ENCODE results near the gene MAF. TPM values are rescaled to one million over a fixed set of nuclear protein-coding genes. Genes with fewer than 3 reads are reported as not detected.
A peak's percentile ranks its signal among the peaks of the same experiment; 100 is the strongest.

MAF gene
- total and polyA plus RNA-seq, 2 experiments from 2014 or later: 0.91 to 2.5 TPM

DNA sequence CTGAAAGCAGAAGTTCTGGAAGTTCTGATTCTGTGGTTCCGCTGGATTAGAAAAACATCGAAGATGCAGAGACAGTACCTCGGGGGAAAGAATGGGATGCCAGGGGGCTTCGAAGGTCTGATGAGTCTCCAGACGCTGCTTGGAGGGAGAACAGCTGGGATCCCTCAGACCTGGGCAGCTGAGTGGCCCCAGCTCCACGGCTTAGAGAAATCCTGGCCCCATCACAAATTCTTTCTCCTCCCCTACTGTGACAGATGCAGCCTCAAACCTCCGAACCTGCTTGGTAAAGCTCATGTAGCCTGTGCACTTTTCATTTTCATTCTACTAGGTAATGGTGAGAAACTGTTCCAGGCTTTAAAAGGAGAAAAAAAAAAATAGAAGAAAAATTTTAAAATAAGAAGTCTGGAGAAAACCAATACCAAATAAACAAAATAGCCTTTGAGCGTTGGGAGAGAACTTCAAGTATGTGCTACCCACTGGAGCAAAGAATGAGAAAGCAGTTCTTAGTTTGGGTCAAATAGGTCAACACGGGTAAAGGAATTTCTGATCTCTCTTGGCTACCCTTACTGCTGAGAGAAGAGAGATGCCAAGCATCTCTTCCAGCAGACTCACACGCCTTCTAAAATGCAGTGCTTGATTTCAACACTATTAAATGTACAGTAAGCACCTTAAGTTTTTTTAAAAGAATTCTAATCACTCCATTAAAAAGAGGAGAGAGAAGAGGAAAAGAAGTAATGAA is 19.9 kb downstream of the MAF start:
- peaks cover 30% of the 10 kb centered on the region for H3K4me1 ChIP-seq (ENCODE audit: insufficient read depth)
- Mint-ChIP-seq H3K27me3 (ENCODE audit: insufficient read depth, low read depth, poor library complexity) (peaks cover 8% of the 10 kb centered on the region), H3K36me3 (ENCODE audit: low read depth) (no peaks in the 10 kb centered on the region), H3K4me1 (peaks cover 48% of the 10 kb centered on the region), H3K27ac (no peak overlapping the region), H3K4me3 (no peak overlapping the region; the same call in 2 of the 3 replicates), H3K9me3 (no peaks in the 10 kb centered on the region)
- TF ChIP-seq, protein P1, sequence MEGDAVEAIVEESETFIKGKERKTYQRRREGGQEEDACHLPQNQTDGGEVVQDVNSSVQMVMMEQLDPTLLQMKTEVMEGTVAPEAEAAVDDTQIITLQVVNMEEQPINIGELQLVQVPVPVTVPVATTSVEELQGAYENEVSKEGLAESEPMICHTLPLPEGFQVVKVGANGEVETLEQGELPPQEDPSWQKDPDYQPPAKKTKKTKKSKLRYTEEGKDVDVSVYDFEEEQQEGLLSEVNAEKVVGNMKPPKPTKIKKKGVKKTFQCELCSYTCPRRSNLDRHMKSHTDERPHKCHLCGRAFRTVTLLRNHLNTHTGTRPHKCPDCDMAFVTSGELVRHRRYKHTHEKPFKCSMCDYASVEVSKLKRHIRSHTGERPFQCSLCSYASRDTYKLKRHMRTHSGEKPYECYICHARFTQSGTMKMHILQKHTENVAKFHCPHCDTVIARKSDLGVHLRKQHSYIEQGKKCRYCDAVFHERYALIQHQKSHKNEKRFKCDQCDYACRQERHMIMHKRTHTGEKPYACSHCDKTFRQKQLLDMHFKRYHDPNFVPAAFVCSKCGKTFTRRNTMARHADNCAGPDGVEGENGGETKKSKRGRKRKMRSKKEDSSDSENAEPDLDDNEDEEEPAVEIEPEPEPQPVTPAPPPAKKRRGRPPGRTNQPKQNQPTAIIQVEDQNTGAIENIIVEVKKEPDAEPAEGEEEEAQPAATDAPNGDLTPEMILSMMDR (conservative IDR thresholded peaks at IDR 0.05; ENCODE audit: low read depth in 2 of 2): no peak
- no peak for TF ChIP-seq NANOG (IDR thresholded peaks at IDR 0.05; ENCODE audit: borderline replicate concordance)
- peak; percentile 75 for ATAC-seq
- no peak overlapping the region for H2AFZ ChIP-seq
- no peaks in the 10 kb centered on the region for H3K36me3 ChIP-seq (ENCODE audit: insufficient read depth)
- H3K27ac ChIP-seq (ENCODE audit: low read depth): no peak overlapping the region
- no peaks in the 10 kb centered on the region for H4K20me1 ChIP-seq (replicated peaks; ENCODE audit: insufficient read depth)
- peak; percentile 14 for DNase-seq (ENCODE audit: low spot score)
- H3F3A ChIP-seq (replicated peaks; ENCODE audit: low read depth): no peaks in the 10 kb centered on the region
- no peak overlapping the region for H3K4me3 ChIP-seq
- H3K4me2 ChIP-seq: peak overlapping the region; percentile 22; the same call in 1 of the 2 replicates
- H3K9me2 ChIP-seq (ENCODE audit: insufficient read depth): no peaks in the 10 kb centered on the region
- no peaks in the 10 kb centered on the region for H3K79me2 ChIP-seq (replicated peaks; ENCODE audit: insufficient read depth)
- H3K27me3 ChIP-seq (ENCODE audit: insufficient read depth): no peaks in the 10 kb centered on the region

DNA sequence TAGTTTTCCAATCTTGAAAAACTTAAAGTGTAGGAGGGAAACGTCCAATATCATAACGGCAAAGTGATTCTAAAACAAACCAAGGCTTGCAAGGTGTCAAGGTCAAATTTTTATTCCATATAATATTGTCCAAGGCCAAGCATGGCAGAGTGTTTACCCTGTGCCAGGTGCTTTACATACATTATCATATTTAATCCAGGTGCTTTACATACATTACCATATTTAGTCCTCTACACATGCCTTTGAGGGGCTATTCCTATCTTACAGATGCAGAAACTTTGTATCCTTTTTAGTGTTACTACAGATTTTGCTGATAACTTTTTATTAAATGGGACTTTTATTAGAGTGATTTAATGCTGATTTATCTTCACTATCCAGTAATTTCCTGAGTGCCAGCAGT is 23.9 kb downstream of the MAF start:
- H3K79me2 ChIP-seq (replicated peaks; ENCODE audit: insufficient read depth): no peaks in the 10 kb centered on the region
- ATAC-seq (no peak), DNase-seq (ENCODE audit: low spot score) (no peak)
- H3K27me3 Mint-ChIP-seq (ENCODE audit: insufficient read depth, low read depth, poor library complexity): peaks cover 6% of the 10 kb centered on the region
- no peak overlapping the region for H3K27ac Mint-ChIP-seq
- H3K36me3 Mint-ChIP-seq (ENCODE audit: low read depth): no peaks in the 10 kb centered on the region
- no peaks in the 10 kb centered on the region for H3F3A ChIP-seq (replicated peaks; ENCODE audit: low read depth)
- H3K36me3 ChIP-seq (ENCODE audit: insufficient read depth): no peaks in the 10 kb centered on the region
- no peak overlapping the region for H2AFZ ChIP-seq
- H3K27ac ChIP-seq (ENCODE audit: low read depth): no peak overlapping the region
- no peaks in the 10 kb centered on the region for H3K27me3 ChIP-seq (ENCODE audit: insufficient read depth)
- H3K4me1 Mint-ChIP-seq: peaks cover 43% of the 10 kb centered on the region
- TF ChIP-seq, protein P2, sequence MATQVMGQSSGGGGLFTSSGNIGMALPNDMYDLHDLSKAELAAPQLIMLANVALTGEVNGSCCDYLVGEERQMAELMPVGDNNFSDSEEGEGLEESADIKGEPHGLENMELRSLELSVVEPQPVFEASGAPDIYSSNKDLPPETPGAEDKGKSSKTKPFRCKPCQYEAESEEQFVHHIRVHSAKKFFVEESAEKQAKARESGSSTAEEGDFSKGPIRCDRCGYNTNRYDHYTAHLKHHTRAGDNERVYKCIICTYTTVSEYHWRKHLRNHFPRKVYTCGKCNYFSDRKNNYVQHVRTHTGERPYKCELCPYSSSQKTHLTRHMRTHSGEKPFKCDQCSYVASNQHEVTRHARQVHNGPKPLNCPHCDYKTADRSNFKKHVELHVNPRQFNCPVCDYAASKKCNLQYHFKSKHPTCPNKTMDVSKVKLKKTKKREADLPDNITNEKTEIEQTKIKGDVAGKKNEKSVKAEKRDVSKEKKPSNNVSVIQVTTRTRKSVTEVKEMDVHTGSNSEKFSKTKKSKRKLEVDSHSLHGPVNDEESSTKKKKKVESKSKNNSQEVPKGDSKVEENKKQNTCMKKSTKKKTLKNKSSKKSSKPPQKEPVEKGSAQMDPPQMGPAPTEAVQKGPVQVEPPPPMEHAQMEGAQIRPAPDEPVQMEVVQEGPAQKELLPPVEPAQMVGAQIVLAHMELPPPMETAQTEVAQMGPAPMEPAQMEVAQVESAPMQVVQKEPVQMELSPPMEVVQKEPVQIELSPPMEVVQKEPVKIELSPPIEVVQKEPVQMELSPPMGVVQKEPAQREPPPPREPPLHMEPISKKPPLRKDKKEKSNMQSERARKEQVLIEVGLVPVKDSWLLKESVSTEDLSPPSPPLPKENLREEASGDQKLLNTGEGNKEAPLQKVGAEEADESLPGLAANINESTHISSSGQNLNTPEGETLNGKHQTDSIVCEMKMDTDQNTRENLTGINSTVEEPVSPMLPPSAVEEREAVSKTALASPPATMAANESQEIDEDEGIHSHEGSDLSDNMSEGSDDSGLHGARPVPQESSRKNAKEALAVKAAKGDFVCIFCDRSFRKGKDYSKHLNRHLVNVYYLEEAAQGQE (IDR thresholded peaks at IDR 0.05; ENCODE audit: unreplicated experiment): no peak
- TF ChIP-seq EZH2 (IDR thresholded peaks at IDR 0.05; ENCODE audit: low read depth, unreplicated experiment): no peak
- no peak for TF ChIP-seq NANOG (IDR thresholded peaks at IDR 0.05; ENCODE audit: borderline replicate concordance)
- TF ChIP-seq JUNB (IDR thresholded peaks at IDR 0.05; ENCODE audit: unreplicated experiment): no peak
- TF ChIP-seq, protein P1 (conservative IDR thresholded peaks at IDR 0.05; ENCODE audit: low read depth in 2 of 2): no peak
- TF ChIP-seq, protein P3, sequence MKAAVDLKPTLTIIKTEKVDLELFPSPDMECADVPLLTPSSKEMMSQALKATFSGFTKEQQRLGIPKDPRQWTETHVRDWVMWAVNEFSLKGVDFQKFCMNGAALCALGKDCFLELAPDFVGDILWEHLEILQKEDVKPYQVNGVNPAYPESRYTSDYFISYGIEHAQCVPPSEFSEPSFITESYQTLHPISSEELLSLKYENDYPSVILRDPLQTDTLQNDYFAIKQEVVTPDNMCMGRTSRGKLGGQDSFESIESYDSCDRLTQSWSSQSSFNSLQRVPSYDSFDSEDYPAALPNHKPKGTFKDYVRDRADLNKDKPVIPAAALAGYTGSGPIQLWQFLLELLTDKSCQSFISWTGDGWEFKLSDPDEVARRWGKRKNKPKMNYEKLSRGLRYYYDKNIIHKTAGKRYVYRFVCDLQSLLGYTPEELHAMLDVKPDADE (IDR thresholded peaks at IDR 0.05): no peak
- no peak for TF ChIP-seq CREB1 (CRISPR knock-in tag; IDR thresholded peaks at IDR 0.05; ENCODE audit: low read depth)
- TF ChIP-seq EZH2phosphoT487 (IDR thresholded peaks at IDR 0.05; ENCODE audit: unreplicated experiment): no peak
- no peak for TF ChIP-seq ZNF331 (CRISPR knock-in tag; IDR thresholded peaks at IDR 0.05; ENCODE audit: low read depth)
- no peak for TF ChIP-seq POLR2AphosphoS5 (IDR thresholded peaks at IDR 0.05; ENCODE audit: low read depth)
- no peak for TF ChIP-seq STAT1 (IDR thresholded peaks at IDR 0.05; ENCODE audit: unreplicated experiment)
- H3K9me2 ChIP-seq (ENCODE audit: insufficient read depth): no peaks in the 10 kb centered on the region
- no peak overlapping the region for H3K4me2 ChIP-seq
- no peaks in the 10 kb centered on the region for H3K9me3 Mint-ChIP-seq
- no peak overlapping the region for H3K4me3 ChIP-seq
- peaks cover 39% of the 10 kb centered on the region for H3K4me1 ChIP-seq (ENCODE audit: insufficient read depth)
- H3K4me3 Mint-ChIP-seq: no peak overlapping the region
- no peaks in the 10 kb centered on the region for H4K20me1 ChIP-seq (replicated peaks; ENCODE audit: insufficient read depth)

Data from GM23338 (cell line).